ENCODE results near the gene ALOX12.

DNA sequence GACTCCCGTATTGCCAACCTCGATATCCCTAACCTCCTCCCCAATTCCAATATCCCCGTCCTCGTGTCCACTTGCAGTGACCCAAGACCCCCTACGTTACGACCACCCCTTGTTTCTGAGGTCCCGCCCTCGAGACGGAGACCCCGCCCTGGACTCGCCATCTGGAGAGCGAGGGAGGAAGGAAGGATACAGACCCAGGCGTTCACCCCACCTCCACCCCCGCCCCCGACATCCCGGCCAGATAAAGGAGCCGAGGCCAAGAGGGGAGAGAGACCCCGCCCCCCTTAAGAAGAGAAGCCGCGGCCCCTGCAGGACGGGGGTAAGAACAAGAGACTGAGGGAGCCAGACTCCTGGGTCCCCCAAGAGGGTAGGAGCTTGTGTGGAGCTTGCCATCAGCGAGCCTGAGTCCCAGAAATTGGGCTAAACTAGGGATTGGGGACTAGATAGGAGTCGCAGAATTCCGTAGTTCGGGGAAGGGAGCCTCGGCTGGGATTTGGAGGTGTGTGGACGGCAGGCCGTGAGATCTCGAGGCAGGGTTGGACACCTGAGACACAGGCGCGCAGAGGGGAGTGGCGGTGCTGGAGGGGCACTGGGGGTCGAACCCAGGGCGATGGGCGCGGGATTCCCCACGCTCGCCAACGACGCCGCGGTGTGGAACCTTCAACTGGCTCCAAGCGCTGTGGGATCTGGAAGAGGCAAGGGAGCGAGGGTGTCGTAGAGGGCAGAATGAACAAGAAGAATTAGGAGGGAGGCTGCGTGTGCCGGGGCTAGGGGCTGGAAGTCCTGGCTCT is 27.1 kb downstream of the ALOX12 start, which contains the start of gene BCL6B:
- no peak for TF ChIP-seq POLR2A (IDR thresholded peaks at IDR 0.05)
- no peak for TF ChIP-seq POLR2AphosphoS5 (IDR thresholded peaks at IDR 0.05)
- TF ChIP-seq, protein P1, sequence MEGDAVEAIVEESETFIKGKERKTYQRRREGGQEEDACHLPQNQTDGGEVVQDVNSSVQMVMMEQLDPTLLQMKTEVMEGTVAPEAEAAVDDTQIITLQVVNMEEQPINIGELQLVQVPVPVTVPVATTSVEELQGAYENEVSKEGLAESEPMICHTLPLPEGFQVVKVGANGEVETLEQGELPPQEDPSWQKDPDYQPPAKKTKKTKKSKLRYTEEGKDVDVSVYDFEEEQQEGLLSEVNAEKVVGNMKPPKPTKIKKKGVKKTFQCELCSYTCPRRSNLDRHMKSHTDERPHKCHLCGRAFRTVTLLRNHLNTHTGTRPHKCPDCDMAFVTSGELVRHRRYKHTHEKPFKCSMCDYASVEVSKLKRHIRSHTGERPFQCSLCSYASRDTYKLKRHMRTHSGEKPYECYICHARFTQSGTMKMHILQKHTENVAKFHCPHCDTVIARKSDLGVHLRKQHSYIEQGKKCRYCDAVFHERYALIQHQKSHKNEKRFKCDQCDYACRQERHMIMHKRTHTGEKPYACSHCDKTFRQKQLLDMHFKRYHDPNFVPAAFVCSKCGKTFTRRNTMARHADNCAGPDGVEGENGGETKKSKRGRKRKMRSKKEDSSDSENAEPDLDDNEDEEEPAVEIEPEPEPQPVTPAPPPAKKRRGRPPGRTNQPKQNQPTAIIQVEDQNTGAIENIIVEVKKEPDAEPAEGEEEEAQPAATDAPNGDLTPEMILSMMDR (IDR thresholded peaks at IDR 0.05) = no peak
